IMR-90 (cell line): ENCODE results near the gene C1GALT1.

Experiments used
- BHLHE40 ChIP-seq: fragments of 150-350 bp; IDR thresholded peaks from 2 replicates; pipeline ENCODE4 v1.6.1; 2016; ENCODE audit warnings: mild to moderate bottlenecking, low read depth, low read length
- CEBPB ChIP-seq: IDR thresholded peaks from 2 replicates; pipeline ENCODE4 v1.6.1; 2012; ENCODE audit warnings: low read depth, low read length, improper control_type of control experiment
- CHD1 ChIP-seq: IDR thresholded peaks from 2 replicates; pipeline ENCODE4 v1.6.1; 2012; ENCODE audit warnings: low read depth, low read length, improper control_type of control experiment
- CTCF ChIP-seq: conservative IDR thresholded peaks from 2 replicates; pipeline ENCODE4 v1.5.1; 2012; ENCODE audit warnings: mild to moderate bottlenecking, low read depth, low read length, improper control_type of control experiment
- ELK1 ChIP-seq: fragments of 150-350 bp; IDR thresholded peaks from 2 replicates; pipeline ENCODE4 v1.6.1; 2016; ENCODE audit warnings: low read depth, mild to moderate bottlenecking, low read length, moderate library complexity, borderline replicate concordance
- MAFK ChIP-seq: IDR thresholded peaks from 2 replicates; pipeline ENCODE4 v1.6.1; 2012; ENCODE audit warnings: low read depth, low read length, improper control_type of control experiment
- MAZ ChIP-seq: IDR thresholded peaks from 2 replicates; pipeline ENCODE4 v1.6.1; 2012; ENCODE audit warnings: low read depth, mild to moderate bottlenecking, low read length, improper control_type of control experiment, moderate library complexity, borderline replicate concordance
- MXI1 ChIP-seq: IDR thresholded peaks from 2 replicates; pipeline ENCODE4 v1.6.1; 2012; ENCODE audit warnings: low read depth, mild to moderate bottlenecking, low read length, moderate library complexity, borderline replicate concordance
- NFE2L2 ChIP-seq: fragments of 150-350 bp; IDR thresholded peaks from 2 replicates; pipeline ENCODE4 v1.6.1; 2016; ENCODE audit warnings: low read depth, mild to moderate bottlenecking, low read length
- POLR2A ChIP-seq: IDR thresholded peaks from 2 replicates; pipeline ENCODE4 v1.6.1; 2012; ENCODE audit warnings: mild to moderate bottlenecking, low read depth, low read length
- RAD21 ChIP-seq: IDR thresholded peaks from 2 replicates; pipeline ENCODE4 v1.6.1; 2012; ENCODE audit warnings: low read length, improper control_type of control experiment
- RCOR1 ChIP-seq: IDR thresholded peaks from 2 replicates; pipeline ENCODE4 v1.6.1; 2012; ENCODE audit warnings: mild to moderate bottlenecking, low read length, improper control_type of control experiment; ENCODE audit not compliant: insufficient replicate concordance
- USF2 ChIP-seq: fragments of 150-350 bp; IDR thresholded peaks from 2 replicates; pipeline ENCODE4 v1.6.1; 2017; ENCODE audit warnings: mild to moderate bottlenecking, antibody characterized with exemption, low read length, low read depth

GRCh38 chr7:7165372-7165771 lies 17.0 kb upstream of the C1GALT1 start:
- TF ChIP-seq CTCF: no peak
- no peak for TF ChIP-seq POLR2A
- TF ChIP-seq CEBPB: no peak
- no peak for TF ChIP-seq RCOR1
- TF ChIP-seq MAZ: no peak
- TF ChIP-seq NFE2L2: no peak
- no peak for TF ChIP-seq ELK1
- no peak for TF ChIP-seq USF2
- TF ChIP-seq MXI1: no peak
- TF ChIP-seq CHD1: no peak
- no peak for TF ChIP-seq BHLHE40
- TF ChIP-seq MAFK: no peak
- no peak for TF ChIP-seq RAD21
